ENCODE results near the gene MCC.

GRCh38 chr5:113489299-113489698 lies 1.0 kb upstream of the MCC start:
- TF ChIP-seq, protein P1, sequence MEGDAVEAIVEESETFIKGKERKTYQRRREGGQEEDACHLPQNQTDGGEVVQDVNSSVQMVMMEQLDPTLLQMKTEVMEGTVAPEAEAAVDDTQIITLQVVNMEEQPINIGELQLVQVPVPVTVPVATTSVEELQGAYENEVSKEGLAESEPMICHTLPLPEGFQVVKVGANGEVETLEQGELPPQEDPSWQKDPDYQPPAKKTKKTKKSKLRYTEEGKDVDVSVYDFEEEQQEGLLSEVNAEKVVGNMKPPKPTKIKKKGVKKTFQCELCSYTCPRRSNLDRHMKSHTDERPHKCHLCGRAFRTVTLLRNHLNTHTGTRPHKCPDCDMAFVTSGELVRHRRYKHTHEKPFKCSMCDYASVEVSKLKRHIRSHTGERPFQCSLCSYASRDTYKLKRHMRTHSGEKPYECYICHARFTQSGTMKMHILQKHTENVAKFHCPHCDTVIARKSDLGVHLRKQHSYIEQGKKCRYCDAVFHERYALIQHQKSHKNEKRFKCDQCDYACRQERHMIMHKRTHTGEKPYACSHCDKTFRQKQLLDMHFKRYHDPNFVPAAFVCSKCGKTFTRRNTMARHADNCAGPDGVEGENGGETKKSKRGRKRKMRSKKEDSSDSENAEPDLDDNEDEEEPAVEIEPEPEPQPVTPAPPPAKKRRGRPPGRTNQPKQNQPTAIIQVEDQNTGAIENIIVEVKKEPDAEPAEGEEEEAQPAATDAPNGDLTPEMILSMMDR (IDR thresholded peaks at IDR 0.05; ENCODE audit: low read length): no peak
- TF ChIP-seq EZH2phosphoT487 (IDR thresholded peaks at IDR 0.05; ENCODE audit: low read length): no peak
- no peak for TF ChIP-seq EZH2 (optimal IDR thresholded peaks at IDR 0.05; ENCODE audit: low read depth, low read length)

Data from MM.1S (cell line).